Tibial nerve (tissue), 3 donors: Measurements from ENCODE around the gene HOXA1.

Experiments
- CTCF ChIP-seq, 5 experiments: fragments of 200-600 bp in 3 of 5; fragments of 450-650 bp in 2 of 5; sonication (generic) in 3 of 5; IDR thresholded peaks; one replicate each; pipeline ENCODE4 v1.5.1; 2016 to 2019; ENCODE audit warnings: antibody characterized with exemption in 5 of 5, mild to moderate bottlenecking in 3 of 5, moderate library complexity in 2 of 5
- POLR2A ChIP-seq, 2 donors: fragments of 450-650 bp; IDR thresholded peaks; one replicate each; pipeline ENCODE4 v1.6.1; 2017; ENCODE audit warnings: antibody characterized with exemption in 2 of 2, mild to moderate bottlenecking in 2 of 2, moderate library complexity in 2 of 2

GRCh38 chr7:27064159-27064558 lies 31.6 kb downstream of the HOXA1 start:
- TF ChIP-seq POLR2A (IDR thresholded peaks at IDR 0.05) (no peak), CTCF (IDR thresholded peaks at IDR 0.05) (no peak)
